ENCODE results near the gene ERI3. TPM values are rescaled to one million over a fixed set of nuclear protein-coding genes. Genes with fewer than 3 reads are reported as not detected.

The ERI3 gene
- total and polyA plus RNA-seq, 2 of the 13 experiments (the other 11 are each of a cell fraction or from before 2014, with no cell fraction given): 35.6 to 35.9 TPM

DNA sequence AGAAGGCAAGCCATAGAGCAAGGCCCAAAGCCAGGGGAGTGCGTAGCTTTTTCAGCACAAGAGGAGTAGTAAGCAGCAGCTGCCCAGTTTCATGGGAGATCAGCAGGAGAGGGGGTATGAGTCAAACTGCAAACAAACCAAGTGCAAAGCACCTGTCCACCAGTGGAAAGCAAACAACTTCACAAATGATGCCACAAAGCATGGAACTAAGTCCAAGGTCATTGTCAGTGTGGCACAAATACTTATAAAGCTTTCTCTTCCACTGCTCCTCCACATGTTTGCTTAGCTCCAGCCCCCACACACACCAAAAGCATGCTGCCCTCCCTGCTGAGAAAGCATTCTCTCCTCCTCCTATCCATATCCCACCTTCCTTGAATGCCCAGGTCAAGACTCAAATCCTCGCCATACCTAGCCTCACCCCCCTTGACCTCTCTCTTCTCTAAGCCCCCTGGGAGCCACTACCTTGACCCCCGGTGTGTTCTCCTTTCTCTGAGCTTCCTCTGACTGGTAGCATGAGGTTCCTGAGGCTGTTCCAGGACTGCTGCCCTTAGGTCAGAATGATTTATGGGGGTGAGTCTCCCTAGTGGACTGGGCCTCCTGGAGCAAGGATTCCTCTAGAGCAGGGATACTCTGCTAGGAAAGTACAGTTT is 71.4 kb downstream of the ERI3 start (continued):
- TF ChIP-seq DZIP1 (CRISPR knock-in tag; IDR thresholded peaks at IDR 0.05) (no peak), RXRB (CRISPR knock-in tag; IDR thresholded peaks at IDR 0.05; ENCODE audit: borderline replicate concordance) (peak; percentile 95), ASH2L (IDR thresholded peaks at IDR 0.05; ENCODE audit: insufficient read length, low read depth, low read length) (peak; percentile 77), ZBTB38 (CRISPR knock-in tag; IDR thresholded peaks at IDR 0.05) (no peak), ZBTB21 (CRISPR knock-in tag; IDR thresholded peaks at IDR 0.05) (peak; percentile 43; the same call in 1 of the 2 replicates), TBX2 (CRISPR knock-in tag; IDR thresholded peaks at IDR 0.05; ENCODE audit: borderline replicate concordance) (peak; percentile 99), FOXO1 (CRISPR knock-in tag; IDR thresholded peaks at IDR 0.05) (peak; percentile 96), CBX1 (IDR thresholded peaks at IDR 0.05; ENCODE audit: low read depth) (no peak), DPF2 (CRISPR knock-in tag; IDR thresholded peaks at IDR 0.05; ENCODE audit: borderline replicate concordance, low read depth) (peak; percentile 96), MLLT10 (CRISPR knock-in tag; IDR thresholded peaks at IDR 0.05) (no peak), ZGPAT (CRISPR knock-in tag; IDR thresholded peaks at IDR 0.05) (peak; percentile 88), ZNF704 (CRISPR knock-in tag; IDR thresholded peaks at IDR 0.05; ENCODE audit: borderline replicate concordance) (peak; percentile 53; the same call in 1 of the 2 replicates), ZNF160 (CRISPR knock-in tag; IDR thresholded peaks at IDR 0.05) (peak; percentile 100), SP1 (IDR thresholded peaks at IDR 0.05) (no peak), SP1 (CRISPR knock-in tag; IDR thresholded peaks at IDR 0.05) (peak; percentile 63), ZNF432 (CRISPR knock-in tag; IDR thresholded peaks at IDR 0.05; ENCODE audit: borderline replicate concordance) (no peak), NFE2L1 (CRISPR knock-in tag; IDR thresholded peaks at IDR 0.05; ENCODE audit: borderline replicate concordance) (no peak), FLYWCH1 (CRISPR knock-in tag; IDR thresholded peaks at IDR 0.05) (no peak), ZNF788 (CRISPR knock-in tag; IDR thresholded peaks at IDR 0.05; ENCODE audit: borderline replicate concordance) (peak; percentile 42; the same call in 1 of the 2 replicates), ZNF761 (CRISPR knock-in tag; conservative IDR thresholded peaks at IDR 0.05) (no peak), ZNF317 (CRISPR knock-in tag; IDR thresholded peaks at IDR 0.05) (0 out of 2 replicates have a peak, but pooled peaks have one; percentile 28), JUNB (CRISPR knock-in tag; IDR thresholded peaks at IDR 0.05; ENCODE audit: borderline replicate concordance) (peak; percentile 96), MXI1 (IDR thresholded peaks at IDR 0.05; ENCODE audit: borderline replicate concordance, low read depth, low read length) (peak; percentile 84; the same call in 2 of the 3 replicates), ZNF3 (CRISPR knock-in tag; IDR thresholded peaks at IDR 0.05) (no peak), ELF1 (CRISPR knock-in tag; IDR thresholded peaks at IDR 0.05) (no peak), ZSCAN12 (CRISPR knock-in tag; IDR thresholded peaks at IDR 0.05) (no peak)
